Measurements from ENCODE around the gene TPX2.

The TPX2 gene

DNA sequence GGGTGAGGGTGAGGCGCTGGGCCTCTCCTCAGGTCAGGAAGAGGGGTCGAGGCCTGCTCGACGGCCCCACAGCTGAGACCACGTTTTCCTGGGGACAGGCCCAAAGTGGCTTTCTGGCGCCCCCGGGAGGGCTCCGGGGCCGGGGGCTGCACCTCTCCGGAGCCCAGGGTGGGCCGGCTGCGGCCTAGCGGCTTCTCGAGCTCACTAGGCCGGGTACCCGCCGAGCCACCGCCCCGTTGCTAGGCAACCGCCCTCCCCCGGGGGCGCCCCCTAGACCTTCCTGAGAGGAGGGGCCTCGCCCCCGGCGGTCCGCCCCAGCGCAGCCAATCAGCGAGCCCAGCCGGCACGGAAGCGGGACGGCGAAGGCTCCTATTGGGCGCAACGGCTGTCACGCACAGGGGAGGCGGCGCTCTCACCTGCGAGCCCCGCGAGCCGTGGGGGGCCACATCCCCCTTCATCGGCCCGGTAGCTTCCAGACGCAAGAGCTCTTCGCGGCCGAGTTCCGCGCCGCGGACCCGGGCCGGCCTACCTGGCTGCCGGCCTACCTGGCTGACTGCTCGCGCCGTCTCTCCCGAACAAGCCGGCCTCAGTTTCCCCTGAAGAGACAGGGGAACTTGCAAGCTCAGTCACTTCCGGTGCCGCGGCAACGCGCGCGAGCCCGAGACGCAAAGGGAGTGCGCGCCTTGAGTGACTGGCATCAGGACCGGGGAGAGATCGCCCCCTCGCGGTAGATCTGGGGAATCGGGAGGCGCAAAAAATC, 15.6 kb upstream of the TPX2 start (continued):
- TF ChIP-seq ZNF596 (tag by site-specific recombination; IDR thresholded peaks at IDR 0.05) (no peak), ZFHX2 (tag by site-specific recombination; conservative IDR thresholded peaks at IDR 0.05) (peak; percentile 79), ZNF670 (tag by site-specific recombination; IDR thresholded peaks at IDR 0.05; ENCODE audit: low read depth) (no peak), ZSCAN30 (tag by site-specific recombination; IDR thresholded peaks at IDR 0.05) (peak; percentile 81), ZNF341 (tag by site-specific recombination; IDR thresholded peaks at IDR 0.05; ENCODE audit: low read depth) (peak; percentile 72), PRDM2 (tag by site-specific recombination; IDR thresholded peaks at IDR 0.05; ENCODE audit: borderline replicate concordance) (no peak), ZNF658 (tag by site-specific recombination; IDR thresholded peaks at IDR 0.05) (no peak), ZNF792 (tag by site-specific recombination; IDR thresholded peaks at IDR 0.05) (no peak), ZNF335 (tag by site-specific recombination; conservative IDR thresholded peaks at IDR 0.05) (peak; percentile 62), ZFP37 (tag by site-specific recombination; IDR thresholded peaks at IDR 0.05) (peak; percentile 42), ZNF544 (tag by site-specific recombination; IDR thresholded peaks at IDR 0.05) (no peak), ZBTB17 (tag by site-specific recombination; IDR thresholded peaks at IDR 0.05) (peak; percentile 57; the same call in 1 of the 2 replicates), ZFP41 (tag by site-specific recombination; IDR thresholded peaks at IDR 0.05; ENCODE audit: borderline replicate concordance) (no peak), ZNF155 (tag by site-specific recombination; IDR thresholded peaks at IDR 0.05) (no peak), KLF9 (tag by site-specific recombination; IDR thresholded peaks at IDR 0.05; ENCODE audit: low read depth) (peak; percentile 43), SP7 (tag by site-specific recombination; IDR thresholded peaks at IDR 0.05) (peak; percentile 87), TSHZ1 (tag by site-specific recombination; IDR thresholded peaks at IDR 0.05; ENCODE audit: borderline replicate concordance) (no peak), ZNF530 (tag by site-specific recombination; IDR thresholded peaks at IDR 0.05; ENCODE audit: low read depth) (no peak), ZNF121 (tag by site-specific recombination; IDR thresholded peaks at IDR 0.05) (no peak), SCRT2 (tag by site-specific recombination; IDR thresholded peaks at IDR 0.05) (no peak)
- TF ChIP-seq, protein P1, sequence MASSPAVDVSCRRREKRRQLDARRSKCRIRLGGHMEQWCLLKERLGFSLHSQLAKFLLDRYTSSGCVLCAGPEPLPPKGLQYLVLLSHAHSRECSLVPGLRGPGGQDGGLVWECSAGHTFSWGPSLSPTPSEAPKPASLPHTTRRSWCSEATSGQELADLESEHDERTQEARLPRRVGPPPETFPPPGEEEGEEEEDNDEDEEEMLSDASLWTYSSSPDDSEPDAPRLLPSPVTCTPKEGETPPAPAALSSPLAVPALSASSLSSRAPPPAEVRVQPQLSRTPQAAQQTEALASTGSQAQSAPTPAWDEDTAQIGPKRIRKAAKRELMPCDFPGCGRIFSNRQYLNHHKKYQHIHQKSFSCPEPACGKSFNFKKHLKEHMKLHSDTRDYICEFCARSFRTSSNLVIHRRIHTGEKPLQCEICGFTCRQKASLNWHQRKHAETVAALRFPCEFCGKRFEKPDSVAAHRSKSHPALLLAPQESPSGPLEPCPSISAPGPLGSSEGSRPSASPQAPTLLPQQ (tag by site-specific recombination; IDR thresholded peaks at IDR 0.05) = peak; percentile 57
- TF ChIP-seq, protein P2, sequence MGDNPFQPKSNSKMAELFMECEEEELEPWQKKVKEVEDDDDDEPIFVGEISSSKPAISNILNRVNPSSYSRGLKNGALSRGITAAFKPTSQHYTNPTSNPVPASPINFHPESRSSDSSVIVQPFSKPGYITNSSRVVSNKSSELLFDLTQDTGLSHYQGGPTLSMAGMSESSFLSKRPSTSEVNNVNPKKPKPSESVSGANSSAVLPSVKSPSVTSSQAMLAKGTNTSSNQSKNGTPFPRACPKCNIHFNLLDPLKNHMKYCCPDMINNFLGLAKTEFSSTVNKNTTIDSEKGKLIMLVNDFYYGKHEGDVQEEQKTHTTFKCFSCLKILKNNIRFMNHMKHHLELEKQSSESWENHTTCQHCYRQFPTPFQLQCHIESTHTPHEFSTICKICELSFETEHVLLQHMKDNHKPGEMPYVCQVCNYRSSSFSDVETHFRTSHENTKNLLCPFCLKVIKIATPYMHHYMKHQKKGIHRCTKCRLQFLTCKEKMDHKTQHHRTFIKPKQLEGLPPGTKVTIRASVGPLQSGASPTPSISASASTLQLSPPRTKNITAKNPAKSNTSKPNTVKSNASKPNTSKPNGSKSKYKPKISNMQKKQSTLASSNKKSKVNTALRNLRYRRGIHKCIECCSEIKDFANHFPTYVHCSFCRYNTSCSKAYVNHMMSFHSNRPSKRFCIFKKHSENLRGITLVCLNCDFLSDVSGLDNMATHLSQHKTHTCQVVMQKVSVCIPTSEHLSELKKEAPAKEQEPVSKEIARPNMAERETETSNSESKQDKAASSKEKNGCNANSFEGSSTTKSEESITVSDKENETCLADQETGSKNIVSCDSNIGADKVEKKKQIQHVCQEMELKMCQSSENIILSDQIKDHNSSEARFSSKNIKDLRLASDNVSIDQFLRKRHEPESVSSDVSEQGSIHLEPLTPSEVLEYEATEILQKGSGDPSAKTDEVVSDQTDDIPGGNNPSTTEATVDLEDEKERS (tag by site-specific recombination; IDR thresholded peaks at IDR 0.05) = no peak
- TF ChIP-seq, protein P3, sequence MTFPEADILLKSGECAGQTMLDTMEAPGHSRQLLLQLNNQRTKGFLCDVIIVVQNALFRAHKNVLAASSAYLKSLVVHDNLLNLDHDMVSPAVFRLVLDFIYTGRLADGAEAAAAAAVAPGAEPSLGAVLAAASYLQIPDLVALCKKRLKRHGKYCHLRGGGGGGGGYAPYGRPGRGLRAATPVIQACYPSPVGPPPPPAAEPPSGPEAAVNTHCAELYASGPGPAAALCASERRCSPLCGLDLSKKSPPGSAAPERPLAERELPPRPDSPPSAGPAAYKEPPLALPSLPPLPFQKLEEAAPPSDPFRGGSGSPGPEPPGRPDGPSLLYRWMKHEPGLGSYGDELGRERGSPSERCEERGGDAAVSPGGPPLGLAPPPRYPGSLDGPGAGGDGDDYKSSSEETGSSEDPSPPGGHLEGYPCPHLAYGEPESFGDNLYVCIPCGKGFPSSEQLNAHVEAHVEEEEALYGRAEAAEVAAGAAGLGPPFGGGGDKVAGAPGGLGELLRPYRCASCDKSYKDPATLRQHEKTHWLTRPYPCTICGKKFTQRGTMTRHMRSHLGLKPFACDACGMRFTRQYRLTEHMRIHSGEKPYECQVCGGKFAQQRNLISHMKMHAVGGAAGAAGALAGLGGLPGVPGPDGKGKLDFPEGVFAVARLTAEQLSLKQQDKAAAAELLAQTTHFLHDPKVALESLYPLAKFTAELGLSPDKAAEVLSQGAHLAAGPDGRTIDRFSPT (tag by site-specific recombination; IDR thresholded peaks at IDR 0.05) = peak; percentile 11
